Measurements from ENCODE around the gene SNORC. TPM values are rescaled to one million over a fixed set of nuclear protein-coding genes. Genes with fewer than 3 reads are reported as not detected.

The SNORC gene
- total RNA-seq, 1 donor from 2014 or later = 3.0 TPM

GRCh38 chr2:232908695-232909094 lies 38.6 kb downstream of the SNORC start:
- no peak for DNase-seq (ENCODE audit: low read depth, low spot score)
- Mint-ChIP-seq H3K27ac (ENCODE audit: unreplicated experiment) (no peak overlapping the region), H3K36me3 (ENCODE audit: low read depth) (peaks cover 8% of the 10 kb centered on the region), H3K9me3 (peaks cover 17% of the 10 kb centered on the region), H3K27me3 (ENCODE audit: low read depth) (peaks cover 21% of the 10 kb centered on the region), H3K4me1 (peaks cover 8% of the 10 kb centered on the region), H3K4me3 (no peak overlapping the region)
- TF ChIP-seq CTCF (conservative IDR thresholded peaks at IDR 0.05) = no peak

- H3K9me3 Mint-ChIP-seq = peaks cover 17% of the 10 kb centered on the region
- peaks cover 26% of the 10 kb centered on the region for H3K27me3 Mint-ChIP-seq (ENCODE audit: low read depth)
- H3K36me3 Mint-ChIP-seq (ENCODE audit: low read depth) = peaks cover 8% of the 10 kb centered on the region
- no peak for DNase-seq (ENCODE audit: low read depth, low spot score)
- H3K4me1 Mint-ChIP-seq = peaks cover 8% of the 10 kb centered on the region
- no peak for TF ChIP-seq CTCF (conservative IDR thresholded peaks at IDR 0.05)
- H3K4me3 Mint-ChIP-seq = no peak overlapping the region
- no peak overlapping the region for H3K27ac Mint-ChIP-seq (ENCODE audit: unreplicated experiment)
Observed at GRCh38 chr2:232910376-232910775, 40.3 kb downstream of the SNORC start.

GRCh38 chr2:232911712-232912277 lies 41.7 kb downstream of the SNORC start:
- Mint-ChIP-seq H3K27ac (ENCODE audit: unreplicated experiment) (no peak overlapping the region), H3K9me3 (peaks cover 17% of the 10 kb centered on the region), H3K27me3 (ENCODE audit: low read depth) (peaks cover 35% of the 10 kb centered on the region), H3K4me1 (peaks cover 7% of the 10 kb centered on the region), H3K4me3 (no peak overlapping the region), H3K36me3 (ENCODE audit: low read depth) (peaks cover 8% of the 10 kb centered on the region)
- no peak for DNase-seq (ENCODE audit: low read depth, low spot score)
- TF ChIP-seq CTCF (conservative IDR thresholded peaks at IDR 0.05) = no peak

- Mint-ChIP-seq H3K27me3 (ENCODE audit: low read depth) (peaks cover 41% of the 10 kb centered on the region), H3K4me1 (no peaks in the 10 kb centered on the region), H3K9me3 (peaks cover 17% of the 10 kb centered on the region), H3K36me3 (ENCODE audit: low read depth) (peaks cover 8% of the 10 kb centered on the region), H3K4me3 (no peak overlapping the region), H3K27ac (ENCODE audit: unreplicated experiment) (no peak overlapping the region)
- TF ChIP-seq CTCF (conservative IDR thresholded peaks at IDR 0.05) = no peak
- DNase-seq (ENCODE audit: low read depth, low spot score) = no peak
Observed at GRCh38 chr2:232913903-232914302, 43.8 kb downstream of the SNORC start.

GRCh38 chr2:232919141-232919540 lies 49.1 kb downstream of the SNORC start:
- no peak for TF ChIP-seq CTCF (conservative IDR thresholded peaks at IDR 0.05)
- DNase-seq (ENCODE audit: low read depth, low spot score) = no peak
- Mint-ChIP-seq H3K27me3 (ENCODE audit: low read depth) (peaks cover 61% of the 10 kb centered on the region), H3K36me3 (ENCODE audit: low read depth) (no peaks in the 10 kb centered on the region), H3K27ac (ENCODE audit: unreplicated experiment) (no peak overlapping the region), H3K9me3 (no peaks in the 10 kb centered on the region), H3K4me3 (no peak overlapping the region), H3K4me1 (no peaks in the 10 kb centered on the region)
